GM12878 (cell line): Measurements from ENCODE around the gene SLC22A4. TPM values are rescaled to one million over a fixed set of nuclear protein-coding genes. Genes with fewer than 3 reads are reported as not detected.

Source experiments
- ATAC-seq: fragments of 200-7000 bp; cut with Tn5 transposase; 3 replicates; pipeline ENCODE4 v1.9.1; 2020; ENCODE audit warnings: mild to moderate bottlenecking, moderate library complexity
- BruUV-seq: library from RNA; stranded (reverse); fragments of 400-500 nt; replicated peaks from 2 replicates; lab custom pipeline; 2021; lab: Mats Ljungman, UMichigan
- CTCF ChIA-PET: fragments of 300-600 bp; sonication (Branson Sonifier 250); formaldehyde crosslinking; extraction: SDS; loops from one replicate; lab custom pipeline; 2021; ENCODE audit warnings: inconsistent platforms; lab: Yijun Ruan, JAX
- POLR2A ChIA-PET: fragments of 350-600 bp; formaldehyde crosslinking; extraction: SDS; loops from one replicate; lab custom pipeline; 2021; ENCODE audit warnings: inconsistent platforms; lab: Charles Lee
- RAD21 ChIA-PET: fragments of 300-600 bp; sonication (Branson Sonifier 250); formaldehyde crosslinking; loops from one replicate; lab custom pipeline; 2023; ENCODE audit warnings: antibody characterized with exemption; ENCODE audit not compliant: unreplicated experiment; lab: Charles Lee
- SMC1A ChIA-PET: fragments of 300-600 bp; sonication (Branson Sonifier 250); formaldehyde crosslinking; loops from one replicate; lab custom pipeline; 2023; ENCODE audit not compliant: unreplicated experiment, uncharacterized antibody; lab: Charles Lee
- DNase-seq: peaks from one replicate; pipeline ENCODE4 v3.0.0-alpha.2; 2011; ENCODE audit warnings: low read depth, low spot score
- FAIRE-seq: peaks from 3 replicates; lab custom pipeline; 2011; peaks lifted over from hg19 to GRCh38; lab: Jason Lieb, UNC
- H2AFZ ChIP-seq: 2 replicates; pipeline ENCODE4 v1.6.0; 2011; ENCODE audit warnings: low read depth, low read length, control low read depth; ENCODE audit not compliant: control insufficient read depth
- H3K27ac ChIP-seq: 2 replicates; pipeline ENCODE4 v1.5.1; 2011; ENCODE audit warnings: control low read depth; ENCODE audit not compliant: control insufficient read depth, insufficient read depth
- H3K27me3 ChIP-seq, 2 experiments: replicated peaks in 1 of 2; 2 replicates each; pipeline versions ENCODE4 v1.6.0 to v1.6.1; 2011; ENCODE audit warnings: low read length in 1 of 2; ENCODE audit not compliant: control insufficient read depth in 2 of 2, insufficient read depth in 2 of 2
- H3K36me3 ChIP-seq, 2 experiments: 2 replicates each; pipeline ENCODE4 v1.5.1; 2011; ENCODE audit warnings: low read length in 1 of 2; ENCODE audit not compliant: control insufficient read depth in 2 of 2, insufficient read depth in 2 of 2
- H3K4me1 ChIP-seq: 2 replicates; pipeline ENCODE4 v1.6.1; 2011; ENCODE audit warnings: mild to moderate bottlenecking, low read length, moderate library complexity, mixed read lengths; ENCODE audit not compliant: control insufficient read depth, insufficient read depth
- H3K4me2 ChIP-seq: 2 replicates; pipeline ENCODE4 v1.6.0; 2011; ENCODE audit warnings: control low read depth; ENCODE audit not compliant: control insufficient read depth, insufficient read depth
- H3K4me3 ChIP-seq: fragments of 200-600 bp; sonication (generic); 2 replicates; pipeline ENCODE4 v1.5.1; 2016
- H3K79me2 ChIP-seq: 2 replicates; pipeline ENCODE4 v1.6.0; 2011; ENCODE audit warnings: low read length; ENCODE audit not compliant: control insufficient read depth, insufficient read depth
- H3K9ac ChIP-seq: 2 replicates; pipeline ENCODE4 v1.8.0; 2011; ENCODE audit warnings: low read length, control low read depth, mixed read lengths; ENCODE audit not compliant: control insufficient read depth, insufficient read depth
- H3K9me3 ChIP-seq: replicated peaks from 3 replicates; pipeline ENCODE4 v1.5.1; 2011; ENCODE audit warnings: mild to moderate bottlenecking, low read length; ENCODE audit not compliant: control insufficient read depth, insufficient read depth
- H4K20me1 ChIP-seq: 2 replicates; pipeline ENCODE4 v1.6.0; 2011; ENCODE audit not compliant: control insufficient read depth, insufficient read depth
- ATF3 ChIP-seq: IDR thresholded peaks from 2 replicates; pipeline ENCODE4 v1.6.1; 2011; ENCODE audit warnings: low read depth, mild to moderate bottlenecking, low read length, moderate library complexity, borderline replicate concordance; ENCODE audit errors: extremely low read depth
- EZH2 ChIP-seq: IDR thresholded peaks from 2 replicates; pipeline ENCODE4 v1.6.1; 2012; ENCODE audit warnings: low read depth, mild to moderate bottlenecking, control low read depth, inconsistent platforms, low read length, borderline replicate concordance; ENCODE audit not compliant: control insufficient read depth
- HCFC1 ChIP-seq: fragments of 150-350 bp; IDR thresholded peaks from 2 replicates; pipeline ENCODE4 v1.6.1; 2014; ENCODE audit warnings: low read length
- IKZF1 ChIP-seq: fragments of 450-650 bp; conservative IDR thresholded peaks from 2 replicates; pipeline ENCODE4 v1.6.1; 2017; ENCODE audit warnings: antibody characterized with exemption, mild to moderate bottlenecking
- KDM1A ChIP-seq: fragments of 200-600 bp; sonication (generic); IDR thresholded peaks from 2 replicates; pipeline ENCODE4 v1.6.1; 2016; ENCODE audit warnings: borderline replicate concordance
- MAX ChIP-seq: IDR thresholded peaks from 2 replicates; pipeline ENCODE4 v1.6.1; 2012; ENCODE audit warnings: low read depth, low read length, improper control_type of control experiment
- NFIC ChIP-seq: IDR thresholded peaks from 2 replicates; pipeline ENCODE4 v1.6.1; 2012; ENCODE audit warnings: low read depth, mild to moderate bottlenecking, inconsistent platforms, low read length, moderate library complexity
- NRF1 ChIP-seq: conservative IDR thresholded peaks from 2 replicates; pipeline ENCODE4 v1.6.1; 2011; ENCODE audit warnings: mild to moderate bottlenecking, low read depth, low read length, improper control_type of control experiment
- PBX3 ChIP-seq: IDR thresholded peaks from 2 replicates; pipeline ENCODE4 v1.6.1; 2011; ENCODE audit warnings: mild to moderate bottlenecking, low read depth, low read length, moderate library complexity; ENCODE audit not compliant: insufficient replicate concordance
- RBBP5 ChIP-seq: fragments of 200-600 bp; sonication (generic); conservative IDR thresholded peaks from 2 replicates; pipeline ENCODE4 v1.6.1; 2016
- SREBF1 ChIP-seq: IDR thresholded peaks from 2 replicates; pipeline ENCODE4 v1.6.1; 2012; ENCODE audit warnings: mild to moderate bottlenecking, low read length
- TAF1 ChIP-seq: IDR thresholded peaks from 2 replicates; pipeline ENCODE4 v1.6.1; 2011; ENCODE audit warnings: mild to moderate bottlenecking, low read depth, low read length, borderline replicate concordance
- TBL1XR1 ChIP-seq: IDR thresholded peaks from 2 replicates; pipeline ENCODE4 v1.6.1; 2012; ENCODE audit warnings: low read depth, low read length, improper control_type of control experiment
- USF1 ChIP-seq: IDR thresholded peaks from 2 replicates; pipeline ENCODE4 v1.6.1; 2011; ENCODE audit warnings: borderline replicate concordance, low read depth, mild to moderate bottlenecking, moderate library complexity, mixed read lengths, low read length; ENCODE audit not compliant: insufficient read depth; ENCODE audit errors: extremely low read length
- ZBTB33 ChIP-seq: fragments of 450-650 bp; IDR thresholded peaks from 2 replicates; pipeline ENCODE4 v1.6.1; 2017; ENCODE audit warnings: mild to moderate bottlenecking
- ZBTB40 ChIP-seq: fragments of 450-650 bp; IDR thresholded peaks from 2 replicates; pipeline ENCODE4 v1.6.1; 2016; ENCODE audit warnings: mild to moderate bottlenecking, moderate library complexity, borderline replicate concordance
- WGBS: methylation state at CpG from one replicate; pipeline ENCODE4 v1.1.6; 2016; ENCODE audit warnings: low lambda C conversion rate; ENCODE audit not compliant: insufficient replicate concordance, insufficient coverage; ENCODE audit errors: missing lambda C conversion rate; 5-methylcytosine and 5-hydroxymethylcytosine counted together
- in situ Hi-C: fragments of 300-500 bp; cut with MboI; formaldehyde crosslinking; loops from 9 replicates; pipeline ENCODE4 v1.14.3; 2018; ENCODE audit warnings: mixed read lengths
- intact Hi-C: fragments of 100-400 bp; cut with micrococcal nuclease; formaldehyde crosslinking; loops from one replicate; pipeline ENCODE4 v1.14.2; 2022; ENCODE audit not compliant: unreplicated experiment
- polyA plus RNA-seq, 11 experiments: library from polyadenylated mRNA; depleted of rRNA in 4 of 11; unstranded in 6 of 11; stranded (reverse) in 5 of 11; fragments of >200 nt; fragmentation: Nextera tagmentation in 4 of 11; fragmentation: Illumina TruSeq in 1 of 11; extraction: Ambion mirVana in 4 of 11; extraction: Trizol in 1 of 11; gene quantifications; 1 replicate in 1 of 11; 2 replicates in 10 of 11; pipeline versions ENCODE4 v1.2.1 to v1.2.3, GENCODE V29; 2011 to 2016; ENCODE audit warnings: inconsistent platforms in 2 of 11, missing spikeins in 2 of 11, low read depth in 1 of 11
- total RNA-seq, 4 experiments: library from RNA; depleted of rRNA in 3 of 4; stranded (reverse); fragments of >200 nt in 3 of 4; fragmentation: Illumina TruSeq in 1 of 4; extraction: Trizol in 1 of 4; gene quantifications; 2 replicates each; pipeline versions ENCODE4 v1.2.1 to v1.2.3, GENCODE V29; 2013 to 2021

SLC22A4 gene
- total and polyA plus RNA-seq, 10 of the 15 experiments (the other 5 are each of a cell fraction or from before 2014, with no cell fraction given), result 0.04 to 0.61 (median 0.10) TPM; not detected in 2

- Histone ChIP-seq H3K27me3 (no peaks in the 10 kb centered on the region), H3K4me3 (no peak overlapping the region), H3K9ac (no peak overlapping the region), H3K36me3 (no peaks in the 10 kb centered on the region), H3K79me2 (no peaks in the 10 kb centered on the region), H3K4me1 (peaks cover 34% of the 10 kb centered on the region), H3K4me2 (no peak overlapping the region), H3K9me3 (no peaks in the 10 kb centered on the region), H2AFZ (no peak overlapping the region), H4K20me1 (no peaks in the 10 kb centered on the region), H3K27ac (no peak overlapping the region)
- FAIRE-seq, result no peak
- DNase-seq, result no peak
- in situ Hi-C loops (no loop called here), intact Hi-C loops (no loop called here)
- RAD21 ChIA-PET, result no interaction called here
- ATAC-seq, result no peak
- POLR2A ChIA-PET, result no interaction called here
- BruUV-seq, result no TSS peak
- SMC1A ChIA-PET, result interaction anchor here (4.3 kb wide), 1 partner anchor 27 kb away, joined by 33 read pairs; no protein-coding TSS in a partner anchor
- 88% methylated on average over 1 of the region's 1 CpG for WGBS
- CTCF ChIA-PET, result interaction anchor here (11.6 kb wide), 1 partner anchor 27 kb away, joined by 117 read pairs; no protein-coding TSS in a partner anchor
- TF ChIP-seq MAX, result no peak
- TF ChIP-seq RBBP5, result no peak
- TF ChIP-seq HCFC1, result no peak
- TF ChIP-seq ATF3, result no peak
- no peak for TF ChIP-seq NRF1
- TF ChIP-seq KDM1A, result no peak
- TF ChIP-seq IKZF1, result no peak
- TF ChIP-seq ZBTB40, result no peak
- no peak for TF ChIP-seq TAF1
- no peak for TF ChIP-seq TBL1XR1
- TF ChIP-seq USF1, result no peak
- no peak for TF ChIP-seq EZH2
- TF ChIP-seq NFIC, result no peak
- no peak for TF ChIP-seq ZBTB33
- TF ChIP-seq PBX3, result no peak
- no peak for TF ChIP-seq SREBF1
These were observed 27.4 kb upstream of the SLC22A4 start for GRCh38 chr5:132266836-132267160.
